ENCODE results near the gene DST.

GRCh38 chr6:56527934-56528333 is 114.8 kb downstream of the DST start:
- no peak for TF ChIP-seq CTCF (IDR thresholded peaks at IDR 0.05; ENCODE audit: insufficient read depth, low read depth, low read length)
- no peak for TF ChIP-seq EZH2 (IDR thresholded peaks at IDR 0.05; ENCODE audit: insufficient read depth, low read length)

All from astrocyte (in vitro differentiated cells and primary cell).